ENCODE data around the gene DYNLL2.

DYNLL2 gene

DNA sequence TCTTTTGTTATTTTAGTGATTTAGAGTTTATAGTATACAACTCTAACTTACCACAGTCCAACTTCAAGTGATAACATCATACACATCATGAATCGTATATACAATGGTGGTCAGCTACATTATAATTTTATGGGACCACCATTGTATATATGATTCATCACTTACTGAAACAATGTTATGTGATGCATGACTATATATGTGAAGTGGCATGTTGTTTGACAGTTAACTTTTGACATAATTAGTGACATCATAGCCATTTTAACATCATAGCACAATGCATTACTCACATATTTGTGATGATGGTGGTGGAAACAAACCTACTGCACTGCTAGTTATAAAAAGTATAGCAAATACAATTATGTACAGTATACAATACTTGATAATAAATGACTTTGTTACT lies 21.9 kb downstream of the DYNLL2 start:
- Histone ChIP-seq H3K4me3 (ENCODE audit: low read depth, low read length) (no peak overlapping the region), H3K36me3 (ENCODE audit: insufficient read depth, low read length) (no peaks in the 10 kb centered on the region), H3K4me1 (ENCODE audit: control insufficient read depth, insufficient read depth, low read length, unreplicated experiment) (no peaks in the 10 kb centered on the region), H3K79me2 (ENCODE audit: control insufficient read depth, insufficient read depth, low read length, unreplicated experiment) (no peaks in the 10 kb centered on the region), H3K27me3 (ENCODE audit: insufficient read depth, low read length) (peaks cover 4% of the 10 kb centered on the region; the same call in 1 of the 2 replicates), H3K27ac (ENCODE audit: low read depth, low read length) (no peak overlapping the region), H2AFZ (ENCODE audit: low read length, unreplicated experiment) (no peak overlapping the region)

GRCh38 chr17:58107306-58107705 lies 24.1 kb downstream of the DYNLL2 start:
- Histone ChIP-seq H2AFZ (ENCODE audit: low read length, unreplicated experiment) (no peak overlapping the region), H3K4me1 (ENCODE audit: control insufficient read depth, insufficient read depth, low read length, unreplicated experiment) (no peaks in the 10 kb centered on the region), H3K79me2 (ENCODE audit: control insufficient read depth, insufficient read depth, low read length, unreplicated experiment) (no peaks in the 10 kb centered on the region), H3K27me3 (ENCODE audit: insufficient read depth, low read length) (peaks cover 3% of the 10 kb centered on the region; the same call in 1 of the 2 replicates), H3K27ac (ENCODE audit: low read depth, low read length) (no peak overlapping the region), H3K36me3 (ENCODE audit: insufficient read depth, low read length) (no peaks in the 10 kb centered on the region), H3K4me3 (ENCODE audit: low read depth, low read length) (no peak overlapping the region)

DNA sequence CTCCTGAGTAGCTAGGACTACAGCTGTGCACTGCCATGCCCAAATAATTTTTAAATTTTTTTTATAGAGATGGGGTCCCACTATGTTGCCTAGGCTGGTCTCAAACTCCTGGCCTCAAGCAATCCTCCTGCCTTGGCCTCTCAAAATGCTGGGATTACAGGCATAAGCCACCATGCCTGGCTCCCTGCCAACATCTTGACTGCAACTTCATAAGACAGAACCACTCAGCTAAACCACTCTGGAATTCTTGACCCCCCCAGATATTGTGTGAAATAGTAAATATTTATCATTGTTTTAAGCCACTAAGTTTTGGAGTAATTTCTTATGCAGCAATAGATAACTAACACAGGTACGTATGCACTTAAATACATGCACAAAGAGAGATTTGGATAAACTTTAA lies 26.0 kb downstream of the DYNLL2 start:
- no peaks in the 10 kb centered on the region for H3K79me2 ChIP-seq (ENCODE audit: control insufficient read depth, insufficient read depth, low read length, unreplicated experiment)
- H3K36me3 ChIP-seq (ENCODE audit: insufficient read depth, low read length) = no peaks in the 10 kb centered on the region
- no peaks in the 10 kb centered on the region for H3K4me1 ChIP-seq (ENCODE audit: control insufficient read depth, insufficient read depth, low read length, unreplicated experiment)
- peaks cover 11% of the 10 kb centered on the region for H3K27me3 ChIP-seq (ENCODE audit: insufficient read depth, low read length)
- no peak overlapping the region for H3K27ac ChIP-seq (ENCODE audit: low read depth, low read length)
- H3K4me3 ChIP-seq (ENCODE audit: low read depth, low read length) = no peak overlapping the region
- no peak overlapping the region for H2AFZ ChIP-seq (ENCODE audit: low read length, unreplicated experiment)

DNA sequence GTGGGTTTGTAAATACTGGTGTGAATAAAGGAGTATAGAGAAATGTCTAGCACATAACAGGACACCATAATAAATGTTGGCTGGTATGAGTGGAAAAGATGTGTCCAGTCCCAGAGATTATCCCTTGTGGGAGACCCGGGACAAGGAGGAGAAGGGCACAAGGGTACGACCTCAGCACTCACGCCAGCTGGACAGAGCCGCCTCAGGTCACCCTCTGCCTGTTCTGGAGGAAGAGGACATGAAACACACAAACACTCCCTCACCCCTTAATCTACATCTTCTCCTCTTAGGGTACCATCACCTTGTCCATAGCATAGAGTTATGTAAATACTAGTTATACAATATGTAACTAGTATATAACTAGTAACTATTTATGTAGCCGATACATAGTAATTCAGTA lies 26.8 kb downstream of the DYNLL2 start:
- no peaks in the 10 kb centered on the region for H3K4me1 ChIP-seq (ENCODE audit: control insufficient read depth, insufficient read depth, low read length, unreplicated experiment)
- H3K27ac ChIP-seq (ENCODE audit: low read depth, low read length) = no peak overlapping the region
- no peak overlapping the region for H2AFZ ChIP-seq (ENCODE audit: low read length, unreplicated experiment)
- no peaks in the 10 kb centered on the region for H3K79me2 ChIP-seq (ENCODE audit: control insufficient read depth, insufficient read depth, low read length, unreplicated experiment)
- H3K4me3 ChIP-seq (ENCODE audit: low read depth, low read length) = no peak overlapping the region
- H3K27me3 ChIP-seq (ENCODE audit: insufficient read depth, low read length) = peaks cover 18% of the 10 kb centered on the region
- no peaks in the 10 kb centered on the region for H3K36me3 ChIP-seq (ENCODE audit: insufficient read depth, low read length)

- peaks cover 35% of the 10 kb centered on the region for H3K27me3 ChIP-seq (ENCODE audit: insufficient read depth, low read length)
- no peak overlapping the region for H3K4me3 ChIP-seq (ENCODE audit: low read depth, low read length)
- no peaks in the 10 kb centered on the region for H3K4me1 ChIP-seq (ENCODE audit: control insufficient read depth, insufficient read depth, low read length, unreplicated experiment)
- H3K36me3 ChIP-seq (ENCODE audit: insufficient read depth, low read length) = no peaks in the 10 kb centered on the region
- H2AFZ ChIP-seq (ENCODE audit: low read length, unreplicated experiment) = no peak overlapping the region
- H3K79me2 ChIP-seq (ENCODE audit: control insufficient read depth, insufficient read depth, low read length, unreplicated experiment) = no peaks in the 10 kb centered on the region
- no peak overlapping the region for H3K27ac ChIP-seq (ENCODE audit: low read depth, low read length)
Observed at GRCh38 chr17:58111676-58112075, 28.5 kb downstream of the DYNLL2 start.

- H2AFZ ChIP-seq (ENCODE audit: low read length, unreplicated experiment) = no peak overlapping the region
- no peaks in the 10 kb centered on the region for H3K36me3 ChIP-seq (ENCODE audit: insufficient read depth, low read length)
- no peak overlapping the region for H3K4me3 ChIP-seq (ENCODE audit: low read depth, low read length)
- no peak overlapping the region for H3K27ac ChIP-seq (ENCODE audit: low read depth, low read length)
- peaks cover 49% of the 10 kb centered on the region for H3K27me3 ChIP-seq (ENCODE audit: insufficient read depth, low read length)
- H3K4me1 ChIP-seq (ENCODE audit: control insufficient read depth, insufficient read depth, low read length, unreplicated experiment) = no peaks in the 10 kb centered on the region
- no peaks in the 10 kb centered on the region for H3K79me2 ChIP-seq (ENCODE audit: control insufficient read depth, insufficient read depth, low read length, unreplicated experiment)
Observed at GRCh38 chr17:58112970-58113631, 29.9 kb downstream of the DYNLL2 start.

- no peaks in the 10 kb centered on the region for H3K79me2 ChIP-seq (ENCODE audit: control insufficient read depth, insufficient read depth, low read length, unreplicated experiment)
- no peak overlapping the region for H3K4me3 ChIP-seq (ENCODE audit: low read depth, low read length)
- no peak overlapping the region for H2AFZ ChIP-seq (ENCODE audit: low read length, unreplicated experiment)
- H3K27ac ChIP-seq (ENCODE audit: low read depth, low read length) = no peak overlapping the region
- H3K27me3 ChIP-seq (ENCODE audit: insufficient read depth, low read length) = peaks cover 50% of the 10 kb centered on the region
- no peaks in the 10 kb centered on the region for H3K36me3 ChIP-seq (ENCODE audit: insufficient read depth, low read length)
- H3K4me1 ChIP-seq (ENCODE audit: control insufficient read depth, insufficient read depth, low read length, unreplicated experiment) = no peaks in the 10 kb centered on the region
Observed at GRCh38 chr17:58113947-58114346, 30.7 kb downstream of the DYNLL2 start.

GRCh38 chr17:58117382-58117781 lies 34.2 kb downstream of the DYNLL2 start:
- Histone ChIP-seq H3K4me1 (ENCODE audit: control insufficient read depth, insufficient read depth, low read length, unreplicated experiment) (no peaks in the 10 kb centered on the region), H3K79me2 (ENCODE audit: control insufficient read depth, insufficient read depth, low read length, unreplicated experiment) (no peaks in the 10 kb centered on the region), H3K4me3 (ENCODE audit: low read depth, low read length) (no peak overlapping the region)

DNA sequence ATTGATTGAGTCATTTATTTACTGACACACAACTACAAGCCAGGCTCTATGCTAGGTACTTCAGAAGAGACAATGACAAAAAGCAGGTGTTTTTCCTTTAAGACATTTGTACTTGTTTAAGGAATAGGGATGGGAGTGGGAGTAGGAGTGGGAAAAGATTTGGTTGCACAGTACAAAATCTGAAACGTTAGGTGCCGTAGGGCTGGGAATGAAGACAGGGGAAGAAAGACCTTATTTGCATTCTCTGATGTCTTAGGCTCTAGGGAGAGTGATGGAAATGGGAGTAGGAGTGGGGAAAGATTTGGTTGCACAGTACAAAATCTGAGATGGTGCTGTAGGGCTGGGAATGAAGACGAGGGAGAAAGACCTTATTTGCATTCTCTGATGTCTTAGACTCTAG lies 36.3 kb downstream of the DYNLL2 start:
- Histone ChIP-seq H3K4me3 (ENCODE audit: low read depth, low read length) (no peak overlapping the region), H2AFZ (ENCODE audit: low read length, unreplicated experiment) (no peak overlapping the region), H3K27ac (ENCODE audit: low read depth, low read length) (no peak overlapping the region), H3K4me1 (ENCODE audit: control insufficient read depth, insufficient read depth, low read length, unreplicated experiment) (no peaks in the 10 kb centered on the region), H3K27me3 (ENCODE audit: insufficient read depth, low read length) (peaks cover 62% of the 10 kb centered on the region), H3K79me2 (ENCODE audit: control insufficient read depth, insufficient read depth, low read length, unreplicated experiment) (no peaks in the 10 kb centered on the region), H3K36me3 (ENCODE audit: insufficient read depth, low read length) (no peaks in the 10 kb centered on the region)

More at GRCh38 chr17:58117382-58117781, 34.2 kb downstream of the DYNLL2 start:
- Histone ChIP-seq H3K36me3 (ENCODE audit: insufficient read depth, low read length) (no peaks in the 10 kb centered on the region), H3K27ac (ENCODE audit: low read depth, low read length) (no peak overlapping the region), H3K27me3 (ENCODE audit: insufficient read depth, low read length) (peaks cover 61% of the 10 kb centered on the region), H2AFZ (ENCODE audit: low read length, unreplicated experiment) (no peak overlapping the region)

GRCh38 chr17:58120195-58120822 lies 37.1 kb downstream of the DYNLL2 start:
- Histone ChIP-seq H3K27me3 (ENCODE audit: insufficient read depth, low read length) (peaks cover 59% of the 10 kb centered on the region), H3K27ac (ENCODE audit: low read depth, low read length) (no peak overlapping the region), H3K4me1 (ENCODE audit: control insufficient read depth, insufficient read depth, low read length, unreplicated experiment) (no peaks in the 10 kb centered on the region), H2AFZ (ENCODE audit: low read length, unreplicated experiment) (no peak overlapping the region), H3K36me3 (ENCODE audit: insufficient read depth, low read length) (no peaks in the 10 kb centered on the region), H3K79me2 (ENCODE audit: control insufficient read depth, insufficient read depth, low read length, unreplicated experiment) (no peaks in the 10 kb centered on the region), H3K4me3 (ENCODE audit: low read depth, low read length) (no peak overlapping the region)

DNA sequence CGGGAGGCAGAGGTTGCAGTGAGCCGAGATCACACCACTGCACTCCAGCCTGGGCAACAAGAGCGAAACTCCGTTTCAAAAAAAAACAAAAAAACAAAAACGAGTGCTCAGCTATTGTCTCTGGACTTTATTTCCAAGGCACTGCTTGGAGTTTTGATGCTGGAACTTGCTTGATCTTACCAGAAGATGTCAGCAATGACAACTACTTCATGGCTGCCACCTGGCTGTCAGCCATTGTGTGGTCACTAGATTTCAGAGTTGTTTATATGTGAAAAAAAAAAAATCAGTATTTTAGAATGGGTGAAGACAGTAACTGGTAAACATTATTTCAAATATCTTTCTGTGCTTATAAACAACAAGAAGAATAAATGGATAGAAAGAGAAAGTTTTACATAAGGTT lies 38.7 kb downstream of the DYNLL2 start:
- Histone ChIP-seq H3K27me3 (ENCODE audit: insufficient read depth, low read length) (peaks cover 60% of the 10 kb centered on the region), H3K4me3 (ENCODE audit: low read depth, low read length) (no peak overlapping the region), H3K79me2 (ENCODE audit: control insufficient read depth, insufficient read depth, low read length, unreplicated experiment) (no peaks in the 10 kb centered on the region), H3K36me3 (ENCODE audit: insufficient read depth, low read length) (no peaks in the 10 kb centered on the region), H3K4me1 (ENCODE audit: control insufficient read depth, insufficient read depth, low read length, unreplicated experiment) (no peaks in the 10 kb centered on the region), H3K27ac (ENCODE audit: low read depth, low read length) (no peak overlapping the region), H2AFZ (ENCODE audit: low read length, unreplicated experiment) (no peak overlapping the region)

Data from ACC112 (cell line).